Fibroblast of lung (primary cell): ENCODE measurements around the gene CELF5.

Experiments
- CTCF ChIP-seq, 2 donors: IDR thresholded peaks in 1 of 2; conservative IDR thresholded peaks in 1 of 2; 1 replicate in 1 of 2; 2 replicates in 1 of 2; pipeline ENCODE4 v1.5.1; 2011 to 2012; ENCODE audit warnings: low read length in 2 of 2, control low read depth in 1 of 2, inconsistent platforms in 1 of 2, low read depth in 1 of 2, mild to moderate bottlenecking in 1 of 2
- EZH2 ChIP-seq: IDR thresholded peaks from 2 replicates; pipeline ENCODE4 v1.5.1; 2012; ENCODE audit warnings: low read length, control low read depth, mild to moderate bottlenecking; ENCODE audit errors: missing control alignments

- TF ChIP-seq CTCF (conservative IDR thresholded peaks at IDR 0.05 in 1 of 2, IDR thresholded peaks at IDR 0.05 in 1 of 2; ENCODE audit: low read depth in 1 of 2, low read length in 2 of 2) (no peak), EZH2 (no peak)
Observed at GRCh38 chr19:3198901-3199700, 25.4 kb upstream of the CELF5 start.
